ENCODE measurements around the gene FGFRL1.
"Not testable (repeated sequence)": the region's sequence is repeated elsewhere in the genome, so short reads cannot be mapped to it uniquely, and the experiment has no call there.

FGFRL1 gene

GRCh38 chr4:973431-974397 lies 37.7 kb upstream of the FGFRL1 start, which contains the start of gene DGKQ:
Gene DGKQ (minus strand): TSS chr4:973569. CDS start chr4:973482, 87 bp downstream.
- peak; percentile 47 for DNase-seq

- DNase-seq: no peak
Observed at GRCh38 chr4:974668-975067, 36.8 kb upstream of the FGFRL1 start.

- DNase-seq: not testable (repeated sequence)
Observed at GRCh38 chr4:976016-976415, 35.4 kb upstream of the FGFRL1 start.

- no peak for DNase-seq
Observed at GRCh38 chr4:978957-979701, 32.3 kb upstream of the FGFRL1 start.

GRCh38 chr4:982291-982690 lies 29.1 kb upstream of the FGFRL1 start:
- DNase-seq: no peak

GRCh38 chr4:982814-983213 lies 28.6 kb upstream of the FGFRL1 start:
- no peak for DNase-seq

- DNase-seq: no peak
Observed at GRCh38 chr4:984336-985054, 26.9 kb upstream of the FGFRL1 start.

GRCh38 chr4:985123-985830 lies 26.1 kb upstream of the FGFRL1 start:
- no peak for DNase-seq

- no peak for DNase-seq
Observed at GRCh38 chr4:986428-986878, 25.0 kb upstream of the FGFRL1 start.

GRCh38 chr4:986879-987623 lies 24.4 kb upstream of the FGFRL1 start, which contains the start of gene IDUA:
Gene IDUA (plus strand): TSS chr4:987044. CDS start chr4:987085, 41 bp downstream.
- DNase-seq: peak; percentile 62

- DNase-seq: no peak
Observed at GRCh38 chr4:987624-988513, 23.6 kb upstream of the FGFRL1 start.

GRCh38 chr4:988726-989721 lies 22.4 kb upstream of the FGFRL1 start:
- DNase-seq: no peak

- no peak for DNase-seq
Observed at GRCh38 chr4:989722-990471, 21.5 kb upstream of the FGFRL1 start.

- no peak for DNase-seq
Observed at GRCh38 chr4:990746-991367, 20.6 kb upstream of the FGFRL1 start.

- DNase-seq: no peak
Observed at GRCh38 chr4:991451-992296, 19.8 kb upstream of the FGFRL1 start.

GRCh38 chr4:992297-993110 lies 18.9 kb upstream of the FGFRL1 start:
- no peak for DNase-seq

Measured in NCI-H1092 (cell line).